DMS153 treated with DMSO at 0.1 percent for 48 hours (cell line): ENCODE results near the gene DCTPP1.
"Not testable (repeated sequence)": the region's sequence is repeated elsewhere in the genome, so short reads cannot be mapped to it uniquely, and the experiment has no call there.

Experiments
- DNase-seq: peaks from one replicate; lab custom pipeline; 2025; ENCODE audit not compliant: unreplicated experiment; lab: John Stamatoyannopoulos, UW

DCTPP1 gene

DNA sequence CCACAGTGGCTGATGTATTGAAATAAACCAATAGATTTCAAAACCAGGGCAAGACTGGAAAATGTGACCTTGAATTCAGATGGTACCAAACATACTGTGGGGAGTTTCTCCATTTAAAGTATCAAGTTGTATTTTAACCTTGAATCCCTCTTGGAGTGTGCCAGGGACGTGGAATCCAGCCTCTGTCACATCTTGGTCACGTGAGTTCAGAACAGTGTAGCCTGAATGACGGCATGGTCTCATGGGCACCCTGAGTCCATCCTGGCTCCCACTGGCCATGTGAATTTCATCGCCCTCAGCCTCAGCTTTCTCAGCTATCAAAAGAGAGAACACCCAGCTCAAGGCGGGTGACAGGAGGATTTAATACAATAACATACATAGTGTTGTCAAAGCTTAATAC, 15.7 kb downstream of the DCTPP1 start:
- no peak for DNase-seq

GRCh38 chr16:30413112-30413806, 16.6 kb downstream of the DCTPP1 start:
- no peak for DNase-seq

DNA sequence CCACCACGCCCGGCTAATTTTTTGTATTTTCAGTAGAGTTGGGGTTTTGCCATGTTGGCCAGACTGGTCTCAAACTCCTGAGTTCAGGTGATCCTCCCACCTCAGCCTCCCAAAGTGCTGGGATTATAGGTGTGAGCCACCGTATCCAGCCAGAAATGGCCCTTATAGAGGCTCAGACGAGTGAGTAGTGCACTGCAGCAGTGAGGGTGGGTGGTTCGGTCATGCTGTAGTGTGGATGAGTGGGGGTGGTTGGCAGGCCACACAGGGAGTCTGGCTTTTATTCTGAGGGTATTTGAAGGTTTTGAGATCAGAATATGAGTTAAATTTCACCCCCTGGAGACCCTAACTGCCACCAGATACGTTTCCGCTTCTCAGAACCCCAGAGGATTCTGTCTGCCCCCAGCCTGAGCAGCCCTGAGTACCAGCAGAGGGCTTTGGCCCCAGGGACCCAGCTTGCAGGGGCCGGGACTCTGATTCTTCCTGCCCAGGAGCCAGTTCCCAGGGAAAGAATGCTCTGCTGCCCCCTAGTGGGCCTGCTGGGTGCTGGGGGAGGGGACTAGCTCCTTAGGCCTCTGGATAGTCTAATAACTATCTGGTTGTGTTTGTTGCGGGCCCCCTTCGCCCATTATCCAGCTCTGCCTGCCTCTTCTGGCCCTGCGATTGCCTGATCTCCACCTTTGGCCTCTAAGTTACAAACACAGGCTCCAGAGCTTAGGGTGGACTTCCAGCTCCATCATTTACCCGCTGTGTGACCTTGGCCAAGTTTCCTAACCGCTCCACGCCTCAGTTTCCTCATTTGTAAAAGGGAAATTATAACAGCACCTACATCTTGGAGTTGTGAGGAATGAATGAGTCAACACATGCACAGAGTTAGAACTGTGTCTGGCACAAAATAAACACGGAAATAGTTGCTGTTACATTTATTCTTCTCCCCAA, 20.4 kb downstream of the DCTPP1 start:
- DNase-seq = peak; percentile 78

DNA sequence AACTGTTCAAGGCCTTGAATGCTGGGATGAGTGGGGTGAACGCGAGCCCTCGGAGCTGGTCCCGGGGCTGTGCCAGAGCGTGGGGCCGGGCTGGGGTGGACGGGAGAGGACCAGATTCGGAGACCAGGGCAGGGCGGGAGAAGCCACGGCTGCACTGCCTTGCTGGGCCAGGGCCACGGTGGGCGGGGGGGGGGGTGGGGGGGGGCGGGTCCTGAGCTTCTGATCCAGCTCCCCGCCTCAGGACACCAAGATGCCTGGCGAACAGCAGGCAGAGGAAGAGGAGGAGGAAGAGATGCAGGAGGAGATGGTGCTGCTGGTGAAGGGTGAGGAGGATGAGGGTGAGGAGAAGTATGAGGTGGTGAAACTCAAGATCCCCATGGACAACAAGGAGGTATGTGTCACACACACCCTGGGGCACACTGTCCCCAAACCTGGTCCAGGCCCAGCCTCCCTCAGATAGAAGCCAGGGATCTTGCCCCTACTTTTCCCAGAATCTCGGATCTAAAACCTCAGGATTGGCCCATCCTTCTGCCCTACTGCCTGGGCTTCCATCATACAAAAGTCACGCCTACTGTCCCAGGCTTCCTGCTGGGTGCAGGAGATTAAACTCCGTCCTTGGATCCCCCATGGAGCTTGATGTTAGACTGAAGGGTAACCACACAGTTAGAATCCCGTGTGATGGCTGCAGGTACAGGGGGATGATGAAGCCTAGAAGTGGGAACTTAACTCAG, 21.9 kb downstream of the DCTPP1 start:
- no peak for DNase-seq

DNA sequence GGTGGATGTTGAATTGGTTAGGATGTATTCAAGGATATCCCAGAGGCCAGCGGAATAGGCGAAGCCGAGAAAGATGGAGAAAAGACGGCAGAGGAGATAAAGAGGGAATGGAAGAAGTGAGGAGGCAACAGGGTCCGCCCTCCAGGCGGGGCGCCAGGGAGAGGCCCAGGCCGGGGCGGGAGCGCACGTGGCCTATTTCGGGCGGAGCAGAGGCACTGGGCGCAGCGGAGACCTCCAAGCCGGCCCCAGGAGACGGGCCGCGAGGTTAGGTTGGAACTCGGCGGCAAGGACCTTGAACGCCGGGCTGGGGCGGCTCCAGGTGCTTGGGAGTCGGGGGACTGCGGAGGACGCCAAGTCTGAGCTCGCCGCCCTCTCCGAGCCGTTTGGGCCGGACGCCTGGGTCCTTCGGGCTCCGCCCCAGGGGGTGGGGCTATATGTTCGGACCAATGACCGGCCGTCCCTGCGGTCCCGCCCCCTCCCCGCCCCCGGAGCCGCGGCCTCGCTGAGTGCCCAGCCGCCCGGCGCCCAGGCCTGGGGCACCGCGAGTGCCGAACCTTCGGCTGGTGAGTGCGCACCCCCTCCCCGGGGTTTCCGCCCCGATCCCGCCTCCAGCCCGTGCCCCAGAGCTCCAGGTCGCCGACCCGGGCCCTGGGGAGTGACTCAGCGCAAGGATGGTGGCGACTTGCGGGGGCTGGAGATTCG, 22.6 kb downstream of the DCTPP1 start, which contains the start of gene ZNF771:
Gene ZNF771, plus strand, starts transcription at position 505 of the 702 bp plus-strand sequence. CDS start 448 bp downstream, outside the sequence.
- DNase-seq = peak; percentile 86

- DNase-seq = no peak
These were observed 23.1 kb downstream of the DCTPP1 start for GRCh38 chr16:30406795-30407101.

GRCh38 chr16:30401768-30402425, 27.9 kb downstream of the DCTPP1 start:
- no peak for DNase-seq

- DNase-seq = no peak
These were observed 30.2 kb downstream of the DCTPP1 start for GRCh38 chr16:30399435-30400186.

GRCh38 chr16:30398661-30399434, 31.0 kb downstream of the DCTPP1 start:
- DNase-seq = no peak

DNA sequence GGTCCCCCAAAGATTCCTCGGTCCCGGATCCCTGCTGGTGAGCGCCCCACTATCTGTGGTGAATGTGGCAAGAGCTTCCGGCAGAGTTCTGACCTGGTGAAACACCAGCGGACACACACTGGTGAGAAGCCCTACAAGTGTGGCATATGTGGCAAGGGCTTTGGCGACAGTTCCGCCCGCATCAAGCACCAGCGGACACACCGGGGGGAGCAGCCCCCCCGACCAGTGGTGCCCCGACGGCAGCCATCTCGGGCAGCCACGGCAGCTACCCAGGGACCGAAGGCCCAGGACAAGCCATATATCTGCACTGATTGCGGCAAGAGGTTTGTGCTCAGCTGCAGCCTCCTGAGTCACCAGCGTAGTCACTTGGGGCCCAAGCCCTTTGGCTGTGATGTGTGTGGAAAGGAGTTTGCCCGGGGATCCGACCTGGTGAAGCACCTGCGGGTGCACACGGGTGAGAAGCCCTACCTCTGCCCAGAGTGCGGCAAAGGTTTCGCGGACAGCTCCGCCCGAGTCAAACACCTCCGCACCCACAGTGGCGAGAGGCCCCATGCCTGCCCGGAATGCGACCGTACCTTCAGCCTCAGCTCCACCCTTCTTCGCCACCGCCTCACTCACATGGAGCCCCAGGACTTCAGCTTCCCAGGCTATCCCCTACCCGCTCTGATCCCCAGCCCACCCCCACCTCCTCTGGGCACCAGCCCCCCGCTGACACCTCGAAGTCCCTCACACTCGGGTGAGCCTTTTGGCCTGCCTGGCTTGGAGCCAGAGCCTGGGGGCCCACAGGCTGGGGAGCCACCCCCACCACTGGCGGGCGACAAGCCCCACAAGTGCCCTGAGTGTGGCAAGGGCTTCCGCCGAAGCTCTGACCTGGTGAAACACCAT, 31.8 kb downstream of the DCTPP1 start:
- no peak for DNase-seq

- no peak for DNase-seq
These were observed 32.8 kb downstream of the DCTPP1 start for GRCh38 chr16:30397056-30397455.

GRCh38 chr16:30396627-30397026, 33.2 kb downstream of the DCTPP1 start:
- DNase-seq = not testable (repeated sequence)

DNA sequence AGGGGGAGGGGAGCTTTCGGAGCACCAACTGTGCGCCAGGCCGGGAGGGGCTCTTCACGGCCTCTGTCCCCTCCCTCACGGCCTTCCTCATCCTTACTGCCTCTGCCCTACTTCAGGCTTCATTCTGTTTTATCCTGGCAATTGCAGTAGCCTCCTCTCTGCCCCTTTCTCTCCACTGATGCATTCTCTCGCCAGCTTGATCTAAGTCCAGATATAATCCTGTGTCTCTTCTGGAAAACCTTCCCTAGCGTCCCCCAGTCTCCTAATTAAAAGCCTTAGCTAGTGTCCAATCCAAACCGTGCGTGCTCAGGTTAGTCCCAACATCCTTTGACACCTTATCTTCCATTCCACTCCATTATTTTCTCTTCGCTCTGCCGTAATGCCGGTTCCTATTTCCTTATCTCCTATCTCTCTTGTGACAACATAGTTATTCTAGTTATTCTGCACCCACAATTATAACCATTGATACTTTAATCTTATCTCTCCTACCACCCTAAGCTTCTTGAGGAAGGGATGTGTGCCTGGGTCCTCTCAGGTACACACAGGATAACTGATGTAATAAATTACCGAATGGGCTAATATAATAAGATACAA, 33.7 kb downstream of the DCTPP1 start:
- DNase-seq = no peak

DNA sequence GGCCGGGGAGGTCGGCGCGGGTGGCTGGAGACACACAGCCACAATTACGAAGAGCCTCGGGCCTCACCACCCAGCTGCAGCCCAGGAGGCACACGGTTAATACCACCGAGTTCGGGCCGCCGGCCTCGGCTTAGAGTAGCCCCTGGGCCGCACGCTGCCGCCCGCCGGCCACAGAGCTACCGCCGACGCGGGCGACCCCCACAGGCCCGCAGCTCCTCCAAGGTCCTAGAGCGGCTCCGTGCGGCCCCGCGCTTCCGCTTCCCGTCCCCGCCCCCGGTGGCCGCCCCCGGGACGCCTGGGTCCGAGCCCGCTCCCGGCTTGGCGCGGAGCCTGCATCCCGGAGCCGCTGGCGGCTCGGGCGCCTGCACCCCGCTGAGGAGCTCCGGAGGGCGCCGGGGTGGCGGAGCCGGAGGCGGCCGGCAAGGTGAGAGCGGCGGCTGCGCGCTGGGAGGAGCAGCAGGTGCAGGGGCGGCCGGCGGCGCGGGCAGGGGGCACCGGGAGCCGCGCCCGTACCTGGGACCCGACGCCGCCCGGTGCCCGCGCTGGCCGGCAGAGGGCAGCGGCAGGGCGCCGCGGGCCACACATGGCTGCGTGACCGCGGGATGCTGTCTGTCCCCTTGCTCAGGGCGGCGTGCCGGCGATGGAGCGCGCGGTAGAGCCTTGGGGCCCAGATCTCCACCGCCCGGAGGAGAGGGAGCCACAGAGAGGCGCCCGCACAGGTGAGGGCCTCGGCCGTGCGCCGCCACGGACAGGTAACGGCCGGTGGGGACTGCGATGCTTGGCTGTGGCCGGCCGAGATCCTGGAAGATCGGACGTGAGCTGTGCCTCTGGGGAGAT, 34.5 kb downstream of the DCTPP1 start, which contains the start of gene ZNF48:
Gene ZNF48, plus strand, starts transcription at position 266 of the 837 bp plus-strand sequence. Its CDS starts 375 bp downstream, at position 641.
- DNase-seq = peak; percentile 77

- no peak for DNase-seq
These were observed 35.2 kb downstream of the DCTPP1 start for GRCh38 chr16:30394592-30395154.

- DNase-seq = no peak
These were observed 46.3 kb downstream of the DCTPP1 start for GRCh38 chr16:30383521-30383920.
